ENCODE data around the gene CENPU.
"Not testable (repeated sequence)": the region's sequence is repeated elsewhere in the genome, so short reads cannot be mapped to it uniquely, and the experiment has no call there.

Gene CENPU

GRCh38 chr4:184733654-184734524 is at the start of gene CENPU:
CENPU (minus strand) TSS chr4:184734096; CDS start chr4:184734062, 34 bp downstream.
- peak; percentile 98 for DNase-seq

GRCh38 chr4:184782731-184783373 is 49.0 kb upstream of the CENPU start:
- no peak for DNase-seq

DNA sequence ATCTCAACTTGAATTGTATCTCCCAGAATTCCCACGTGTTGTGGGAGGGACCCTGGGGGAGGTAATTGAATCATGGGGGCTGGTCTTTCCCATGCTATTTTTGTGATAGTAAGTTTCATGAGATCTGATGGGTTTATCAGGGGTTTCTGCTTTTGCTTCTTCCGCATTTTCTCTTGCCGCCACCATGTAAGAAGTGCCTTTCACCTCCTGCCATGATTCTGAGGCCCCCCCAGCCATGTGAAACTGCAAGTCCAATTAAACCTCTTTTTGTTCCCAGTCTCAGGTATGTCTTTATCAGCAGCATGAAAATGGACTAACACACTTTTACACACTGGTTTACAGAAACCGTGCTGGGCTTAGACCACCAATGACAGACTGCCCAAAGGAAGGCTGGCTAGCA is 45.3 kb upstream of the CENPU start:
- DNase-seq = not testable (repeated sequence)

DNA sequence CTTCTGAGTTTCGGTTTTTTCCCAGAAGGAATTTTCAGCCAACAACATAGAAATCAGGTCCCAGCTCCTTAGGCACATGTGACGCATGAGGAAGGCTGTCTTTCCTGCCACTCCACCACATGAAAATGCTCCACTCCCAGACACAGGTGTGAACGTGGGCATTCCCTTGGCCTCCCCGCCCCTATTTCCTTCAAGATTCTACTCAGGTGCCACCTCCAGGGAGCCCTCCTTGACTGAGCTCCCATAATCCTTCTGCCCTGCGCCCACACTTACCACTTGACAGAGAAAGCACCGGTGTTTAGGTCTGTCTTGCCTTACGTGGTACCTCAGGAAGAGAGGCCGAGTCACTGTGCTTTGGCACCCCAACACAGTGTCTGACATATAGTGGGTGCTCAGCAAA is 44.4 kb upstream of the CENPU start:
- no peak for DNase-seq

GRCh38 chr4:184776821-184777220 is 42.9 kb upstream of the CENPU start:
- no peak for DNase-seq

GRCh38 chr4:184775854-184776555 is 42.1 kb upstream of the CENPU start:
- no peak for DNase-seq

GRCh38 chr4:184774152-184774551 is 40.3 kb upstream of the CENPU start:
- no peak for DNase-seq

GRCh38 chr4:184771416-184771815 is 37.5 kb upstream of the CENPU start:
- no peak for DNase-seq

- no peak for DNase-seq
Observed at GRCh38 chr4:184769141-184769765, 35.4 kb upstream of the CENPU start.

GRCh38 chr4:184768296-184768695 is 34.4 kb upstream of the CENPU start:
- no peak for DNase-seq

- DNase-seq = no peak
Observed at GRCh38 chr4:184766446-184766845, 32.5 kb upstream of the CENPU start.

DNA sequence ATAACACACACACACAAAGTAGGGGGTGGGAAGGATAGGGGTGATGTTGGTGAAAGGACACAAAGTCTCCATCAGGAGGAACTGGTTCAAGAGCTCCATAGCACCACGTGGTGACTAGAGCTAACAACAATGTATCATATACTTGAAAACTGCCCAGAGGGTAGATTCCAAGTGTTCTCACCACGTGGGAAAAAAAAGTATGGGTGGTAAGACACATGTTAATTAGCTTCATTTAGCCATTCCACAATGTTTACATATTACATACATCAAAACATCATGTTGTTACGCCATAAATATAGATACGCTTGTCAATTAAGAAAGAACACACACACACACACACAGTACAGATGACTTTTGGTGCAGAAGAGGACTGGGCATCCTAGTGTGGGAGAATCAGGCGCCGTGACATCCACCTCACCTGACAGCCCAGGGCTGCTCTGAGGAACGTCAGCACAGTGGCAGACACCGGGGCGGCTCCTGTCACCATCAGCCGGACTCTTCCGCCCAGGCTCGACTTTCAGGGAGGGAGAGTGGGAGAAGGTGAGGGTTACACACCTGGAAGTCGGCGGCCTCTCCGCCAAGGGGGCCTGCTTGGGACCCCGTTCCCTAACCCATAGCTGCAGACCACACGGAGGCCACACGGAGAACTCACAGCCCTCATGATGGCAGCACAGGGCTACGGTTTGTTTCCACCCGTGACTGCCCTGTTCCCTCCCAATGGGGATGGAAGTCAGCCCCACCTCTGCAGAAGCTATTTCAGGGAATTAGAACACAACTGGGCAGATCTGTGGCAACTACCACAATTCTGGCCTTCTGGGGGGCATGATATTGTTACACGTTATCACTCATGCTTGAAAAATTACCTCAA is 31.8 kb upstream of the CENPU start:
- DNase-seq = no peak

GRCh38 chr4:184764601-184765000 is 30.7 kb upstream of the CENPU start:
- no peak for DNase-seq

DNA sequence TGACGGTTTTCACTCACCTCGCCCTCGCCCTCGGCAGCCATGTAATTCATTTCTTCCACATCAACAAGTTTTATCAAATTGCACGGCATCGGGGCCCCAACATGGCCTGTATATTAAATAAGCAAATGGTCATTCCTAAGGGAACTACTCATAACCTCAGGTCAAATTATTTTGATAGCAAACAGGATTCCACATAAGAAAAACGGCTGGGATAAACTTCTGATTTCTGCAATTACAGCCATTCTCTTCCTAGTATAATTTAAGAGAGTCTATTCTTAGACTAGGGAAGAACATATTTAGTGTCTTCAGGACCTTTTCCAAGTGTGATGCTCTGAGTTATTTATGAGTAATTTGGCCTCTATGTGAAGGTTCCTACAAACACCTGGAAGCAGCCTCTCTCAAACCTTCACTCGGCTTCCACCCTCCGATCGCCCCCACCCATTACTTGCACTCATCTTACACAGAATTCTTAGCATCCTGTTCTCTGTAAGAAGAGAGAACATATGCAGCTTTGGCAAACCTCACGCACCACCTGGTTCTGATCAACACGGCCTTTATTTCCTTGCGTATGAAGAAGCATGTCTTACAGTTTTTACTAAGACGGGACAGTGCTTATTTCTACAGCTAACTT is 29.4 kb upstream of the CENPU start:
- no peak for DNase-seq

DNA sequence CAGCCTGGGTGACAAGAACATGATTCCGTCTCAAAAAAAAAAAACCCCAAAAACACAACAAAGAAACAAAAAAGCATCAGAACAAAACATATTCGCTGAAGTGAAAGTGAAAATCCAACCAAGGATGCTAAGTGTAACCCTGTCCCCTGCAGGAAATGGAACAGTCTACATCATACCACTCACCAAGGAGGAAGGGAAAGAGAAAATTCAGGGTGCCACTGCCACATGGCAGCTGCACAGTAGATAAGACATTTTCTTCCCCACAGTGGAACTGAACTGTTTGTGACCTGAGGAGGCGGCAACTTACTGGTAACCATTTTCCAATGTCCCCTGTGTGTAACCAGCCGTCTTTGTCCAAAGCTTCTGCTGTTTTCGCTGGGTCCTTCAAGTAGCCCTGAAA is 28.2 kb upstream of the CENPU start:
- no peak for DNase-seq

DNA sequence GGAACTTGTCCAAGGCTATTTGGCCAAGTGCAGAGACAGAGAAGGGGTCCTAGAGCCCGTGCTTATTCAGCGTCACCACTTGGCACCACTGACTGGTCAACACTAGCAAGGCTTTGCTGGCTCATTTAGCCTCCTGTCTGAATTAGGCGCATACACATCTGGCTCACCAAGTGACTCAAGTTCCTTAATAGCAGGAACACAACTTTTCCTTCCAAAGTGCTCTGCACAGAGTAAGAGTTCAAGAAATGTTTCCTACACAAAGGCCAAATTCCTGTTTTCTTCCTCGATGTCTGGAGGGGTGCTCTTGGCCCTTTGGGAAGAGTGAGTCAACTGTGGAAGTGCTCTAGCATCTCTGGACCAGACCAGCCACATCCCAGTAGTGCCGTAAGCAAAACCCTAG is 26.8 kb upstream of the CENPU start:
- DNase-seq = no peak

GRCh38 chr4:184757810-184758209 is 23.9 kb upstream of the CENPU start:
- DNase-seq = no peak

GRCh38 chr4:184756399-184756798 is 22.5 kb upstream of the CENPU start:
- no peak for DNase-seq

DNA sequence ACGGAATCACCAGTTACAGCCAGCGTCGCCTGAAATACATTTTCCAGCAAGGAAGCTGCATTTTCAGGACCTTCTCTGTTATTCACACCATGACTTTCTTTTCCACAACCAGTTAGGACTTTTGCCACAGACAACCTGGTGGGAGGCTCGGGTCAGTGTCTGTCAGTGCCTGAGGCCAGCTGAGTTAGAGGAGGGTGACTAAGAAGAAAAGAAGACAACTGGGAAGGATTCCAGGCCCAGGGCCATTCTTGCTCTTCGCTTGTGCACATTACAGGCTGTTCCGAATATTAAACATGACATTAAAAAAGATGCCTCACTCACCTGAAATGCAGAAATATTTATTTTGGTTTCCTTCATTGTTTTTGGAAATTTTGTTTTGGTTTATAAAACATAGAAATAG is 21.4 kb upstream of the CENPU start:
- no peak for DNase-seq

GRCh38 chr4:184752496-184753275 is 18.8 kb upstream of the CENPU start:
- no peak for DNase-seq

GRCh38 chr4:184751585-184751956 is 17.7 kb upstream of the CENPU start:
- DNase-seq = no peak
